ENCODE results near the gene KMT5B. TPM values are rescaled to one million over a fixed set of nuclear protein-coding genes. Genes with fewer than 3 reads are reported as not detected.

Gene KMT5B
- total RNA-seq, 1 experiment from 2014 or later: 46.4 TPM

- TF ChIP-seq, protein P1, sequence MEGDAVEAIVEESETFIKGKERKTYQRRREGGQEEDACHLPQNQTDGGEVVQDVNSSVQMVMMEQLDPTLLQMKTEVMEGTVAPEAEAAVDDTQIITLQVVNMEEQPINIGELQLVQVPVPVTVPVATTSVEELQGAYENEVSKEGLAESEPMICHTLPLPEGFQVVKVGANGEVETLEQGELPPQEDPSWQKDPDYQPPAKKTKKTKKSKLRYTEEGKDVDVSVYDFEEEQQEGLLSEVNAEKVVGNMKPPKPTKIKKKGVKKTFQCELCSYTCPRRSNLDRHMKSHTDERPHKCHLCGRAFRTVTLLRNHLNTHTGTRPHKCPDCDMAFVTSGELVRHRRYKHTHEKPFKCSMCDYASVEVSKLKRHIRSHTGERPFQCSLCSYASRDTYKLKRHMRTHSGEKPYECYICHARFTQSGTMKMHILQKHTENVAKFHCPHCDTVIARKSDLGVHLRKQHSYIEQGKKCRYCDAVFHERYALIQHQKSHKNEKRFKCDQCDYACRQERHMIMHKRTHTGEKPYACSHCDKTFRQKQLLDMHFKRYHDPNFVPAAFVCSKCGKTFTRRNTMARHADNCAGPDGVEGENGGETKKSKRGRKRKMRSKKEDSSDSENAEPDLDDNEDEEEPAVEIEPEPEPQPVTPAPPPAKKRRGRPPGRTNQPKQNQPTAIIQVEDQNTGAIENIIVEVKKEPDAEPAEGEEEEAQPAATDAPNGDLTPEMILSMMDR (IDR thresholded peaks at IDR 0.05; ENCODE audit: unreplicated experiment): no peak
- POLR2A ChIA-PET: interaction anchor here (0.5 to 0.6 kb wide), 3 partner anchors 8 to 191 kb away, joined by 3 read pairs; no protein-coding TSS in a partner anchor
- no peaks in the 10 kb centered on the region for H3K27me3 Mint-ChIP-seq (ENCODE audit: insufficient read depth, unreplicated experiment)
- H3K36me3 Mint-ChIP-seq (ENCODE audit: insufficient read depth, unreplicated experiment): peaks cover 7% of the 10 kb centered on the region
- H3K9me3 Mint-ChIP-seq (ENCODE audit: unreplicated experiment): no peaks in the 10 kb centered on the region
- intact Hi-C loops (cut with micrococcal nuclease): no loop called here
- H3K4me3 Mint-ChIP-seq (ENCODE audit: unreplicated experiment): no peak overlapping the region
- peak; percentile 92 for DNase-seq (ENCODE audit: unreplicated experiment)
- peak overlapping the region; percentile 67 for H3K27ac Mint-ChIP-seq (ENCODE audit: low read depth, unreplicated experiment)
- H3K4me1 Mint-ChIP-seq (ENCODE audit: insufficient read depth, unreplicated experiment): peaks cover 19% of the 10 kb centered on the region
- no TSS peak for BruUV-seq (replicated peaks)
- CTCF ChIA-PET: interaction anchor here (1.2 kb wide), 1 partner anchor 11 kb away, joined by 5 read pairs; no protein-coding TSS in a partner anchor
Observed at GRCh38 chr11:68146010-68146540, 67.0 kb downstream of the KMT5B start.

DNA sequence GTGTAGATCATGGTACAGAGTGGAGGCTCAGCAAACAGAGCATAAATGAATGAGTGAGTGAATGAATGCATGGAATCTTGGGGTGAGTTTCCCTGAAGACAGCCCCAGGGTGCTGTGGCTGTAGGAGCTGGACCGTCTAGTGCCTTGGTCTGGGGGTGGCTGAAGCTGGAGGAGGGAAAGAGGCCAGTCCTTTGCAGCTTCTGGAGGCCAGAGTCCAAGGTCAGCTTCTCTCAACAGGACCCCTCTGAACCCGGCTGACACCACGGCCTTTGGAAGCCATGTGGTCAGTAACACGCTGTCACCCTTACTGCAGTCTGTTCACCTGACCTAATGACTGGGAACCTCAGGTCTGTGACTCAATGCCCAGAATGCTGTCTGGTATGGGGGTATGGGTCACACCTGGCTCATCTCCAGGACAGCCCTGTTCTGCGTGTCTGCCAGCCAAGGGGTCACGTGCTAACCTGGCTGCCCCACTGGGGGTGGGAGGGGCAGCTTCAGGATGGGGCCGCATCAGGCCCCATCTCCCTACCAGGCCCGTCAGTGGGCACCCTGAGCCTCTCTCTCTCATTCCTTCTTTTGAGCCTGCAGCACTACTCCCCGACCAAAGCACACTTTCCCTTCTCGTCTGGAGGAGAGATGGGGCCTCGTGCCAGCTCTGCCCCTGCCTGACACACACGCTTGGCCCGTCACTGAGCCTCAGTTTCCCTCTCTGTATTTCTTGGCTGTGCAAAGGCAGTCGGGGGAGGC lies 67.8 kb downstream of the KMT5B start:
- H3K4me1 Mint-ChIP-seq (ENCODE audit: insufficient read depth, unreplicated experiment): peaks cover 19% of the 10 kb centered on the region
- CTCF ChIA-PET: interaction anchor here (0.6 kb wide), 1 partner anchor 57 kb away, joined by 3 read pairs; no protein-coding TSS in a partner anchor
- peaks cover 7% of the 10 kb centered on the region for H3K36me3 Mint-ChIP-seq (ENCODE audit: insufficient read depth, unreplicated experiment)
- no peaks in the 10 kb centered on the region for H3K9me3 Mint-ChIP-seq (ENCODE audit: unreplicated experiment)
- BruUV-seq (replicated peaks): no TSS peak
- peak; percentile 67 for DNase-seq (ENCODE audit: unreplicated experiment)
- no peak overlapping the region for H3K27ac Mint-ChIP-seq (ENCODE audit: low read depth, unreplicated experiment)
- H3K27me3 Mint-ChIP-seq (ENCODE audit: insufficient read depth, unreplicated experiment): no peaks in the 10 kb centered on the region
- POLR2A ChIA-PET: interaction anchor here (0.6 kb wide), 1 partner anchor 192 kb away, joined by 3 read pairs; no protein-coding TSS in a partner anchor
- no peak overlapping the region for H3K4me3 Mint-ChIP-seq (ENCODE audit: unreplicated experiment)
- TF ChIP-seq, protein P1 (IDR thresholded peaks at IDR 0.05; ENCODE audit: unreplicated experiment): no peak
- intact Hi-C loops (cut with micrococcal nuclease): no loop called here

GRCh38 chr11:68143310-68143689 lies 69.8 kb downstream of the KMT5B start:
- Mint-ChIP-seq H3K4me1 (ENCODE audit: insufficient read depth, unreplicated experiment) (peaks cover 19% of the 10 kb centered on the region), H3K9me3 (ENCODE audit: unreplicated experiment) (no peaks in the 10 kb centered on the region), H3K36me3 (ENCODE audit: insufficient read depth, unreplicated experiment) (peaks cover 7% of the 10 kb centered on the region), H3K27me3 (ENCODE audit: insufficient read depth, unreplicated experiment) (peaks cover 5% of the 10 kb centered on the region), H3K27ac (ENCODE audit: low read depth, unreplicated experiment) (no peak overlapping the region), H3K4me3 (ENCODE audit: unreplicated experiment) (no peak overlapping the region)
- intact Hi-C loops (cut with micrococcal nuclease): no loop called here
- TF ChIP-seq, protein P1 (IDR thresholded peaks at IDR 0.05; ENCODE audit: unreplicated experiment): no peak
- ChIA-PET POLR2A (no interaction called here), CTCF (interaction anchor here (0.6 kb wide), 1 partner anchor 103 kb away, joined by 3 read pairs; no protein-coding TSS in a partner anchor)
- DNase-seq (ENCODE audit: unreplicated experiment): no peak
- BruUV-seq (replicated peaks): no TSS peak

DNA sequence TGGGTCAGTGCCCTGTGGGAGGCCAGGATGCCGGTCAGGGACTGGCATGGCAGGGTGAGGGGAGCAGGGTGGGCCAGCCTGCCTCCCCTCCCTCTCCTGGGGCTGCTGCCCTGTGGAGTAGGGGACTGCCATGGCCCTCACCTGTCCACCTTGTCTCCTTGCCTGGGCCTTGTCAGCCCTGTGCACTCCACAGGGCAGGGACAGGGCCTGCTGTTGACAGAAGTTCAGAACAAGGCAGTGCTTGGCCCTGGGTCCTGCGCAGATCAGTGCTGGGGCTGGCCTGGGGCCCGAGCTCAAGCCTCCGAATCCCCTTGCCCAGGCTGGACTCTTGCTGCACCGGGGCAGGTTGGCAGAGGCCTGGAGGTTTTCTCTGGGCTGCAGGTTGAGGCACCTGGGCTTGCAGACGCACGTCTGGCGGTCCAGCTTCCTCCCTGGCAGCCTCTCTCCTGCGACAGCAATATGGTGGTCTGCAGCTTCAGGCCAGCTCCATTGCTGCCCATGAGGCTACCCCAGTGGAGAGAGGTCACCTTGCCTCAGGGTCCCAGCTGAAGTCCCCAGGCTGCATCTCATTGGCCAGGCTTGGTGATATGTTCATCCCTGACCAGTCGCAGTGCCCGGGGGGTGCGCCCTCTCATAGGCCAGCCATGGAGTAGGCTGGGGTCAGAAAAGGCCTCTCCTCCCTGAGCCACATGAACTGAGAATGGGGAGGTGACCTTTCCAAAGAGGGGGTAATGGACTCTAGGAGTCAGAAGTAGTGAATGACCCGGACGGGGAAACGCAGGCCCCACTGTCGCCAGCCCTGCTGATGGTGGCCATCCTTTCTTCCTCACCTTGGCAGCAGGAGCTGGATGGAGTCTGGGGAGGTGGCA lies 70.4 kb downstream of the KMT5B start:
- Mint-ChIP-seq H3K27ac (ENCODE audit: low read depth, unreplicated experiment) (no peak overlapping the region), H3K36me3 (ENCODE audit: insufficient read depth, unreplicated experiment) (peaks cover 7% of the 10 kb centered on the region), H3K4me3 (ENCODE audit: unreplicated experiment) (no peak overlapping the region), H3K9me3 (ENCODE audit: unreplicated experiment) (no peaks in the 10 kb centered on the region), H3K4me1 (ENCODE audit: insufficient read depth, unreplicated experiment) (peaks cover 19% of the 10 kb centered on the region), H3K27me3 (ENCODE audit: insufficient read depth, unreplicated experiment) (peaks cover 11% of the 10 kb centered on the region)
- ChIA-PET POLR2A (no interaction called here), CTCF (interaction anchor here (0.6 kb wide), 1 partner anchor 104 kb away, joined by 3 read pairs; no protein-coding TSS in a partner anchor)
- intact Hi-C loops (cut with micrococcal nuclease): no loop called here
- DNase-seq (ENCODE audit: unreplicated experiment): no peak
- no TSS peak for BruUV-seq (replicated peaks)
- TF ChIP-seq, protein P1 (IDR thresholded peaks at IDR 0.05; ENCODE audit: unreplicated experiment): no peak
